ENCODE results near the gene DCANP1.

Gene DCANP1

DNA sequence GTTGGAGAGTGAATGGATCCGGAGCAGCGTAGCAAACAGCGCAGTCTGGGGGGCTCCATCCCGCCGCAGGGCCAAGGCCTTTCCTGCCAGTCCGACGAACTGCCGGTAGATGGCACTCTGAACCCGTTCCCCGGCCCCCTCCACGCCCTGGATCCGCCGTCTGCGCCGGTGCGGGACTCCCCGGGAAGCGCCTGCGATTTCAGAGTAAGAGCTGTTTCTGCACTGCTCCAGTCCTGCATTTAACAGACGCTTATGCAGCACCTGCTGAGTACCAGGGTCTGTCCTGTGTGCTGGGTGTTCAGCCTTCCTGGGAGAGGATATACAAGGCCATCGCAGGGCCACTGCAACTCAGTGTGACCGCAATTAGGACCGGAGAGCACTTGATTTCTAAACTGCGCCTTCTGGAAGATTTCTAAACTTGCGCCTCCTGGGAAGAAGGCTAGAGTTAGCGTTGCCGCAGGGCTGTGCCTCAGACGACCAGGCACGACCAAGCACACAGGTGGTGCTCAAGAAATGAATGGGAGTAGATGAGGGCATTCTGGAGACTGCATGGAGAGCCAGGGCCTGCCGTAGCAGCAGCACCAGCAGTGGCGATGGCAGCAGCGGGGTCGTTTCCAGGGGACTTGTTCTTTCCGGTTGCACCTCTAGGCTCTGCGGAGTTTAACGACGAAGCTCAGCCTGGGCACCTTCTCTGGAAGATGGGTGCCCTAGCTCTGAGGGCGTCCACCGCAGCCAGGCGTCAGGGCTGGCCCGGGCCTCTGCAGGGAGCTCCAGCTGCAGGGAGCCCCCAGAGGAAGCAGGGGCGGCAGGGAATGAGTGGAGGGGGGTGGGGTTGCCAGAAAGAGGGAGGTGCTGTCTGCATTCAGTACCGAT, 19.3 kb upstream of the DCANP1 start:
- H3K4me3 ChIP-seq (ENCODE audit: low read length in 2 of 2) = peak overlapping the region; percentile 77 to 82
- H3K27me3 ChIP-seq (ENCODE audit: control insufficient read depth in 1 of 2, insufficient read depth in 2 of 2, low read length in 2 of 2) = peaks cover 31 to 38% of the 10 kb centered on the region in 2 donors
- H3K9ac ChIP-seq (ENCODE audit: low read length in 2 of 2) = peak overlapping the region; percentile 29 to 33
- H3K9me3 ChIP-seq (ENCODE audit: control insufficient read depth in 2 of 2, low read length in 2 of 2) = no peaks in the 10 kb centered on the region
- H3K36me3 ChIP-seq (ENCODE audit: control insufficient read depth in 2 of 2, insufficient read depth in 2 of 2, low read length in 2 of 2) = no peaks in the 10 kb centered on the region
- peaks cover 8% of the 10 kb centered on the region for H3K4me1 ChIP-seq (ENCODE audit: control insufficient read depth, insufficient read depth, low read length)
- no peak overlapping the region for H3K27ac ChIP-seq (ENCODE audit: low read length)

DNA sequence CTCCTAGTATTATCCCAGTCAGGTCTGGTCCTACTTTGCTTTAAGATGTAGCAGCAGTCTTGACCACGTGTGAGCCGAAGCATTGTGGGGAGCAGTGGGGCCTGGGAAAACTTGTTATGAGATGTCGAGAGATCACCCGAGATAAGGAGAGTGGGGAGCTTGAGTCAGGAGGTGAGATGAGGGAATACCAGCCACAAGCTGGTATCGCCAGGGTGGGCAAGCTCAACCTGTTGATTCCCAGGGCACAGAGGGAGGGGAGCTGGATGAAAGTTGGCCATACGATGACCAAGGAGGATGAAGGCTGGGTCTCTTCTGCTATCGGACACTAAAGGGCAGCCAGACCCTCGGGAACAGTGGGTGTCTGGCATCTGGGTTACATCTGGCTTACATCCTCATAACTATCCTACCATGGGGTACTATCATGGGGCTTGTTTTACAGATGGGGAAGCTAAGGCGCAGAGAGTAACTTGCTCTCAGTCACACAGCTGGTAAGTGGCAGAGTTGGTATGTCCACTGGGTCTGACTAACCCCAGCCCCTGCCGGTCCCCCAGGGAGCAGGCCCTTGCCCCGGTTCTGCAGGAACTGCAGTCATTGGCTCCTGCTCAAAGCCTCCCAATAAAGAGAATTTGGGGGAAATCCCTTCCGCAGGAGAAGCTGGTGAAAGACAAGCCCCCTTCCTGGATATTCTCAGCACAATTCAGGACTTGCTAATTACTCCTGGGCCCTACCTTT, 18.4 kb upstream of the DCANP1 start:
- Histone ChIP-seq H3K4me1 (ENCODE audit: control insufficient read depth, insufficient read depth, low read length) (peaks cover 8% of the 10 kb centered on the region), H3K9ac (ENCODE audit: low read length in 2 of 2) (no peak overlapping the region), H3K9me3 (ENCODE audit: control insufficient read depth in 2 of 2, low read length in 2 of 2) (no peaks in the 10 kb centered on the region), H3K4me3 (ENCODE audit: low read length in 2 of 2) (no peak overlapping the region), H3K36me3 (ENCODE audit: control insufficient read depth in 2 of 2, insufficient read depth in 2 of 2, low read length in 2 of 2) (no peaks in the 10 kb centered on the region), H3K27me3 (ENCODE audit: control insufficient read depth in 1 of 2, insufficient read depth in 2 of 2, low read length in 2 of 2) (peaks cover 31 to 38% of the 10 kb centered on the region in 2 donors), H3K27ac (ENCODE audit: low read length) (no peak overlapping the region)

- Histone ChIP-seq H3K9me3 (ENCODE audit: control insufficient read depth in 2 of 2, low read length in 2 of 2) (no peaks in the 10 kb centered on the region), H3K4me3 (ENCODE audit: low read length in 2 of 2) (no peak overlapping the region), H3K36me3 (ENCODE audit: control insufficient read depth in 2 of 2, insufficient read depth in 2 of 2, low read length in 2 of 2) (no peaks in the 10 kb centered on the region), H3K4me1 (ENCODE audit: control insufficient read depth, insufficient read depth, low read length) (peaks cover 8% of the 10 kb centered on the region), H3K27ac (ENCODE audit: low read length) (no peak overlapping the region), H3K27me3 (ENCODE audit: control insufficient read depth in 1 of 2, insufficient read depth in 2 of 2, low read length in 2 of 2) (peaks cover 35 to 36% of the 10 kb centered on the region in 2 donors), H3K9ac (ENCODE audit: low read length in 2 of 2) (no peak overlapping the region)
Measured at GRCh38 chr5:135462304-135462703, 15.2 kb upstream of the DCANP1 start.

DNA sequence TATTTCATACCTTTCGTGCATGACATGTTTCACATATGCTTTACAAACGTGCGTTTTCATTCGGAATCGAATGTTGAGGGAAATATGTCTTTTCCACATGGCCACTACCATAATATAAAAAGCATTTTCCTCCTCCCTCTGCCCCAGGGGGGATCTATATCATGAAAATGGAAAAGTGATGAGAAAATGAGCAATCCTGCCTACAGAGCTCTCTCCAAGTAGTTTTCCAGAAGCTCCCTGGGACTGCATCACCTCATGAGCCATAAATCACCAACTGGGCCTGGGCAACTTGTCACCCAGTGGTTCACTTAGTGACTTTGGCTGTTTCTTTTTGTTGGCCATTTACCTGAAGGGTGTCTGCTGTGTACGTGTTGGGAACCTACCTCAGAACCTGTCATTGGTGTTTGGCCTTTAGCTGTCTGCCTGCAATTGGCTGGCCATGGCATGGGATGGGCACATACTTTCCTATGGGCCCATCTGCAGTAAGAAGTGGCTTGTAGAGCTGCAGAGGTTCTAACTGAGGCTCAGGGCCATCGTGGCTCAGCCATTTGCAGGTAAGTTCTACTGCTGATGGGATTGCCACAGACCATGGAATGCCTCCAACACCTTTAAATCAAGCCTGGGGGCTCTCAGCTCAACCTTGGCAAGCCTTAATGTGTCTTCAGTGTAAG, 14.5 kb upstream of the DCANP1 start:
- H3K9me3 ChIP-seq (ENCODE audit: control insufficient read depth in 2 of 2, low read length in 2 of 2) = no peaks in the 10 kb centered on the region
- H3K4me3 ChIP-seq (ENCODE audit: low read length in 2 of 2) = no peak overlapping the region
- no peak overlapping the region for H3K9ac ChIP-seq (ENCODE audit: low read length in 2 of 2)
- peaks cover 5% of the 10 kb centered on the region for H3K4me1 ChIP-seq (ENCODE audit: control insufficient read depth, insufficient read depth, low read length)
- peaks cover 30 to 36% of the 10 kb centered on the region in 2 donors for H3K27me3 ChIP-seq (ENCODE audit: control insufficient read depth in 1 of 2, insufficient read depth in 2 of 2, low read length in 2 of 2)
- no peaks in the 10 kb centered on the region for H3K36me3 ChIP-seq (ENCODE audit: control insufficient read depth in 2 of 2, insufficient read depth in 2 of 2, low read length in 2 of 2)
- no peak overlapping the region for H3K27ac ChIP-seq (ENCODE audit: low read length)

DNA sequence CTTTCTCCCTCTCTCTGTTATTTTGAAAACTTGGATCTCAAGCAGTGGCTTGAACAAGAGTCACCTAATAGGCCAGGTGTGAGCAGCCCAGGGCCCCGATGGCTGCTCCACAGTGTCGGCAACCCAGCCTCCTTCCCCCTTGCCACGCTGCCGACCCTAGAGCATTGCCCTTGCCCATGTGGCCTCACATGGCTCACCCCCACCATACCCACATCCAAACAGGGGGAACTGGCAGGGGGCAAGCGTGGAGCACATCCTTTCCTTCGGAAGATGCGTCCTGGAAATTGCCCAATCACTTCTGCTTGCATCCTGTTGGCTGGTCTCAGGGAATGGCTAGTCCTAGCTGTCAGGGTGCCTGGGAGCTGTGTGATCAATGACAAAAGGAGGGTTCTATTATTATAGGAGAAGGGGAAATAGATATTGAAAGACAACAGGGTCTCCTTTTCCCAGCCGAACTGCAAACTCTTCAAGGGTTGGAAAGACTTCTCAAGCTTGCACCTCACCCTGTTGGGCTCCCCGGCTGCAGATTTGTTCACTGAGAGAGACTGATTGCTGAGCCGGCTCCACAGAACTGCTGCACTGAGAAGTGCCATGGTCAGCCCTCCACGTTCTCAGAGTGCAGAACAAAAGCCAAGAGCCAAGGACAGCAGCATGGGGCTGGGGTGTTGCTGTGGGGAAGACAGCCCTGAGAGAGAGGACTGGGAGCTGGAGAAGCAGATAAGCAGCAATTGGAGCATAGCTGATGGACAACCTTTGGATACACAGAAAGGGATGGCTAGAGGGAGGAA, 13.3 kb upstream of the DCANP1 start:
- Histone ChIP-seq H3K27ac (ENCODE audit: low read length) (no peak overlapping the region), H3K4me3 (ENCODE audit: low read length in 2 of 2) (no peak overlapping the region), H3K9me3 (ENCODE audit: control insufficient read depth in 2 of 2, low read length in 2 of 2) (no peaks in the 10 kb centered on the region), H3K36me3 (ENCODE audit: control insufficient read depth in 2 of 2, insufficient read depth in 2 of 2, low read length in 2 of 2) (no peaks in the 10 kb centered on the region), H3K27me3 (ENCODE audit: control insufficient read depth in 1 of 2, insufficient read depth in 2 of 2, low read length in 2 of 2) (peaks cover 20 to 32% of the 10 kb centered on the region in 2 donors), H3K9ac (ENCODE audit: low read length in 2 of 2) (no peak overlapping the region), H3K4me1 (ENCODE audit: control insufficient read depth, insufficient read depth, low read length) (no peaks in the 10 kb centered on the region)

DNA sequence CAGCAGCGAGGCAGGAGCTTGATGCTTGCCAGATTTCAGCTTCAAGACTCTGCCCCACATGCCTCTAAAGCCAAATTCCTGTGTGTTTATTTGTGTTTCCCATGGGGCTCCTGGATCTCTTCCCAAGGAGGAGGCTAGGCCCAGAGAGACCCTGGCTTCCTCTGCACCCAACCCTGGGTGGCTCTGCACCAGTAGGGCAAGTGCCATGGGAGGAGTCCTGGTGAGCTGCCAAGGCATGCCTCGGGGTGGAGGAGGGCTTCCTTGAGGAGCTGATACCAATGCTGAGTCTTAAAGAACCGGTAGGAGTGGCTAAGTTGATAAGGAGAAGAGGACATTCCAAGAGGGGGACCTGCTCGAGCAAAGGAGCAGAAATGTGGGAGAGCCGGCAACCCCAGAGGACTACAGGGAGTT, 11.8 kb upstream of the DCANP1 start:
- H3K27me3 ChIP-seq (ENCODE audit: control insufficient read depth in 1 of 2, insufficient read depth in 2 of 2, low read length in 2 of 2) = peaks cover 18 to 27% of the 10 kb centered on the region in 2 donors
- H3K9ac ChIP-seq (ENCODE audit: low read length in 2 of 2) = no peak overlapping the region
- H3K4me3 ChIP-seq (ENCODE audit: low read length in 2 of 2) = no peak overlapping the region
- H3K36me3 ChIP-seq (ENCODE audit: control insufficient read depth in 2 of 2, insufficient read depth in 2 of 2, low read length in 2 of 2) = no peaks in the 10 kb centered on the region
- no peak overlapping the region for H3K27ac ChIP-seq (ENCODE audit: low read length)
- H3K9me3 ChIP-seq (ENCODE audit: control insufficient read depth in 2 of 2, low read length in 2 of 2) = no peaks in the 10 kb centered on the region
- H3K4me1 ChIP-seq (ENCODE audit: control insufficient read depth, insufficient read depth, low read length) = no peaks in the 10 kb centered on the region

- Histone ChIP-seq H3K36me3 (ENCODE audit: control insufficient read depth in 2 of 2, insufficient read depth in 2 of 2, low read length in 2 of 2) (no peaks in the 10 kb centered on the region), H3K9me3 (ENCODE audit: control insufficient read depth in 2 of 2, low read length in 2 of 2) (no peaks in the 10 kb centered on the region), H3K9ac (ENCODE audit: low read length in 2 of 2) (no peak overlapping the region), H3K4me1 (ENCODE audit: control insufficient read depth, insufficient read depth, low read length) (no peaks in the 10 kb centered on the region), H3K27ac (ENCODE audit: low read length) (no peak overlapping the region), H3K27me3 (ENCODE audit: control insufficient read depth in 1 of 2, insufficient read depth in 2 of 2, low read length in 2 of 2) (peaks cover 12 to 26% of the 10 kb centered on the region in 2 donors), H3K4me3 (ENCODE audit: low read length in 2 of 2) (no peak overlapping the region)
Measured at GRCh38 chr5:135458356-135458755, 11.2 kb upstream of the DCANP1 start.

DNA sequence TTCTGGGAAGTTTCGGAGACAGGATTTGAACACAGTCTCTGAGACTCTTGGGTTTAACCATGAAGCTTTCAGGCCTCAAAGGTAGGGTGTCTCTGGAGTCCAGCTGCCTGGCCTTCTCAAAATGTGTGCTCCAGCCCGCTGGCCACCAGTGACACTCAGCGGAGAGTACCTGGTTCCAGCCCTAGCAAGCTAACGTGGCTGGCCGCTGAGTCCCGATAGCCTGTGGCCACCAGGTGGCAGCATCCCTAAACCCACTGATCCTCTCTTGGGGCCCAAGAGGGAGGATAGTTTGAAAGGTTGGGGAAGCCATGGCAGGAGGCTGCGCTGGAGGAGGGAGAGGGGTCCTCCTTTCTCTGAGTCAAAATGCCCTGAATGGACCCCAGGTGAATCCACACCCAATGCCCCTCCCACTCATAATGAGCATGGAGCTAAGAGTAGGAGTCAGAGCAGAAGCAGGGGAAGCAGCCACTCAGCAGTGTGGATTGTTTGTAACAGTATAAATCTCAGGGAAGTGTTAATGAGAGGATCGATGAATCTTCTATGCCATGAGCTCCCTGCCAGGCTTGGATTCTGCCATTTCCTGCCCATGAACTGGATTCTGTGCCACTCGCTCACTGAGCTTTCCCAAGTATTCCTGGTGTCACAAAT, 10.4 kb upstream of the DCANP1 start:
- no peak overlapping the region for H3K9ac ChIP-seq (ENCODE audit: low read length in 2 of 2)
- peaks cover 10 to 26% of the 10 kb centered on the region in 2 donors for H3K27me3 ChIP-seq (ENCODE audit: control insufficient read depth in 1 of 2, insufficient read depth in 2 of 2, low read length in 2 of 2)
- H3K36me3 ChIP-seq (ENCODE audit: control insufficient read depth in 2 of 2, insufficient read depth in 2 of 2, low read length in 2 of 2) = no peaks in the 10 kb centered on the region
- no peaks in the 10 kb centered on the region for H3K4me1 ChIP-seq (ENCODE audit: control insufficient read depth, insufficient read depth, low read length)
- H3K9me3 ChIP-seq (ENCODE audit: control insufficient read depth in 2 of 2, low read length in 2 of 2) = no peaks in the 10 kb centered on the region
- H3K4me3 ChIP-seq (ENCODE audit: low read length in 2 of 2) = no peak overlapping the region
- H3K27ac ChIP-seq (ENCODE audit: low read length) = no peak overlapping the region

DNA sequence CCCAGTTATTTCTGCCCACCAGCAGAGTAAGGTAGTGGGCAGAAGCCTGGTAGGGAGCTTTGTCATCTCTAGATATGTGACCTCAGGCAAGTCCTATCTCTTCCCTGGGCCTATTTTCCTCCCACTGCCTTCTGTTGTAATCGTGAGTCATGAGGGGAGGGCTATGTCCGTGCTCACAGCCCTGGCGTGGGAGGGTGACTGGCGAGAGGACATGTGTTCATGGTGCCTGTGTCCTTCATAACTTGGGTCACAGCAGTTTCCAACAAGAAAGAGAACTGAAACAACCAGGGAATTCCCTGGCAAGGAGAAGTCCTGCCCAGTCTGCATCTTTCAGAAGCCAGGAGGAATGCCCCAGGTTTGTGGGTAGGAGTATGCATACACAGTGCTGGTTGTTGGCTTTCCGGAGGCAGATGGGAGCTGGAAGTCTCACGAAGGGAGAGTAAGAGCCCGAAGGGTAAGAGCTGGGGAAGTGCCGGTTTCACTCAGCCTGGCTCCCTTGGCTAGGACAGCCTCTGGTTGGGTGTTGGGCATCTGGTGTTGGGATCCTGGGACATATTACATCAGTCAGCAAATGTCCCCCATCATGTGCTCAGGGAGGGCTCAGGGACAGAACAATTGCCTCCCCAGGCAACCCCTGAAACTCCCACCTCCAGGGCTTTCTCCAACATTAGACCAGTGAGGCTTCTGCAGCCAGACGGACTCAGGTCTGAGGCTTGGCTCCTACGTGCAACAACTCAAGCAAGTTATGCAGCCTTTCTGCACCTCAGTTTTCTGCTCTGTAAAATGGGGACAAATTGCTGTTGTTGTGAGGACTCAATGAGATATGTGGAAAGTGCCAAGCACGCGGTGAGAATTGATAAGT, 9.3 kb upstream of the DCANP1 start:
- Histone ChIP-seq H3K9ac (ENCODE audit: low read length in 2 of 2) (no peak overlapping the region), H3K27ac (ENCODE audit: low read length) (no peak overlapping the region)

More for the DNA sequence above, 9.3 kb upstream of the DCANP1 start:
- peaks cover 4 to 20% of the 10 kb centered on the region in 2 donors for H3K27me3 ChIP-seq (ENCODE audit: control insufficient read depth in 1 of 2, insufficient read depth in 2 of 2, low read length in 2 of 2)
- no peaks in the 10 kb centered on the region for H3K9me3 ChIP-seq (ENCODE audit: control insufficient read depth in 2 of 2, low read length in 2 of 2)
- no peaks in the 10 kb centered on the region for H3K4me1 ChIP-seq (ENCODE audit: control insufficient read depth, insufficient read depth, low read length)
- no peaks in the 10 kb centered on the region for H3K36me3 ChIP-seq (ENCODE audit: control insufficient read depth in 2 of 2, insufficient read depth in 2 of 2, low read length in 2 of 2)
- H3K4me3 ChIP-seq (ENCODE audit: low read length in 2 of 2) = no peak overlapping the region

All from stomach smooth muscle (tissue), 2 donors.